Measurements from ENCODE around the gene CCDC106.

The CCDC106 gene

GRCh38 chr19:55647732-55648584, at the start of gene CCDC106:
TSS of gene CCDC106 (plus strand) at chr19:55648212. CDS start at chr19:55649047, 835 bp downstream.
- DNase-seq (ENCODE audit: low read depth), result peak; percentile 27

DNA sequence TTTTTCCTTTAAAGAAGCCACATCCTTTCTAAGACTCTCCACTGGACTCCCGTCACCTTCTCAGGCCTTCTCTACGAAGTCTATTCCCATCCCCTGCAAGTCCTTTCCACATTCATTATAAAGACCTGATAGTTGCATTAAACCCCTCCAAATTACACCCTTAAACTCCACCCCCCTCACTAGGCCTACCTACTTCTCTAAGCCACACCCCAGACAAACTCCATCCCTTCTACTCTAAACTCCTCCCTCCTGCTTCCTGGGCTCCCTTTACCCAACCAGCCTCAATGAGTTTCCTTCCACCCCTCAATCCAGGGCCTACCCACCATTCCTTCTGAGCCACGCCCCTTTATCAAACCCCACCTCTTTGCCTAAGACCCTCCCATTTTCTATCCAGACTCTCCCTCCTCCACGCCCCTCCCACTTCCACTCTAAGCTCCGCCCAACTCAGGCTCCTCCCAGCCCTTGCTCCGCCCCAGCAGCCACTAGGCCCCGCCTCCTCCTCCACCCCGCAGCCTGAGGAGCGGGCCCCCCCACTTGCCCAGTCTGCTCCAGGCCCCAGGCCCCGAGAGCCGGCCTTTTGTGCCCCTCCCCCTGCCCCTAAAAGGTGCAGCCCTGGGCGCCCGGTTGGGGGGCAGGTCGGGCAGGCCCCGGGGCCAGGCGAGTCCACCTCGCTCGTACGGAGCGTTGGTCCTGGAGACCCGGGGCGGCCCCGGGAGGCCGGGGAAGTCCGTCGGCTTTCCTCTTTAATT, 49.1 kb upstream of the CCDC106 start:
- peak; percentile 90 for DNase-seq (ENCODE audit: low read depth)

DNA sequence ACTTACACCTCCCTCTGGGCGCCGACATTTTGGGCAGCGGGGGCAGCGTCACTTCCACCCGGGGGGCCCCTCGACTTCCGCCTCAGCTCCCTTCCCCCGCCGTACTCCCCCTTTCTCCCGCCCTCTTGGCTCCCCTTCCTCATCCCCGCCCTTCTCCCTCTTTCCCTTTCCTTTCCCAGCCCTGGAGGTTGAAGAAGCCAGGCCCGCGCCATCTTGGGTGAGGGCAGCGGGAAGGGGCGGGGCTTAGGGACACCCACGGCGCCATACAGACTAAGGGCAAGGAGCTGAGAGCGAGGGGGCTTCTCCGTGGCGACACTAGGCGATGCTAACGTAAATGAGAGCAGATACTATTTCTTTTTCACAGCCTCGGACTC, 48.6 kb upstream of the CCDC106 start, which contains the start of gene FIZ1:
Gene FIZ1 (minus strand): TSS at position 50 of the 374 bp plus-strand sequence. CDS start 1,652 bp downstream, outside the sequence.
- DNase-seq (ENCODE audit: low read depth), result peak; percentile 95

DNA sequence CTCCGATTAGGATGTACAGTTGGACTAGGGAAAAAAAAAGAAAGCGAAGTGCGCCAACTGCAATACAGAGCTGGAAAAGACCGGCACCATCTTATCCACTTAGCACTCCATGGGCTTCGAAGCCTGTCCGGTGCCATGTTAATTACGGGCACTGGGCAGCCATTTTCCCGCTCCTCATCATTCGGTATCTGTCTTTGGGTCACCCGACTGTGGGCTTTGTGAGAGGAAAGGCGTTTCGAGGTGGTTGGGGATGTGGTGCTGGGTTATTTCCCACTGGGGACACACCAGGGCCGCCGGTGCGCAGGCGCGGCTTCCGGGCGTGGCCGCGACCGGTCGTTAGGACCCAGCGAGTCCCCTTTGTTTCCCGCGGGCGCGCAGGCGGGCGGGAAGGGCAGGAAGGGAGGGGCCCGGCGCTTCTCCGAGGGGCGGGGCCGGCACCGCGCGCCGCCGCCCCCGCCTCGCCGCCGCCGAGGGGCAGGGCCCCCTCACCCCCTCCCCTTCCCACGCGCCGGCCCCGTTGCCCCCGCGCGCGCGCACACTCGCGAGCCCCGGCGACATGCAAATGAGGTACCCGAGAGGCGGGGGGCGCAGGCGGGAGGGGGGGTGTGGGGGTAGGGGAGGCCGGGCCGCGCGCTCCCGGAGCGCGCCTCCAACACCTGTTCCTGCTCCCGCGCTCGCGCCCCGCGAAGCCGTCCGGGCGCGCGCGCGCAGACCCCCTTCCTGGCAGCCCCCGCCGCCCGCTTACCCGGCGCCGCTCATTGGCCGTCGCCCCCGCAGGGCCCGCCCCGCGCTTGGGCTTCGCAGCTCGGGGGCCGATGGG, 48.0 kb upstream of the CCDC106 start, which contains the start of gene ZNF524:
Gene ZNF524 (plus strand): TSS at position 447 of the 820 bp plus-strand sequence. CDS start 1,825 bp downstream, outside the sequence.
- DNase-seq (ENCODE audit: low read depth), result peak; percentile 81

DNA sequence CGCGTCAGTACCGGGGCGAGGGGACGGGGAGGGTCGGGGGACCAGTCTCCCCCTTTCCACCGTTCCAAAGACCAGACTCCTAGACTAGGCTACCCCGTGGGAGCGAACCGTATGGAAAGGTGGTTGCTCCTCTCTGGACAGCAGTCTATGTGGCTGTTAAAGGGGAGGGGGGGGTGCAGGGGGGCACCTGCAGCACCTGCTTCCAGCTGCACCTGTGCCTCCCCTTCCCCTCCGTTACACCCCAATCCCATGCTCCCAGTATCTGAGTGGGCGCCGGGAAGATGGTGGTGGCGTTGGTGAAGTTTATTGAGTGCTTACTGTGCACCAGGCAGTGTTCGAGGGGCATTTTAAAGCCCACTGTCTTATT, 47.4 kb upstream of the CCDC106 start:
- no peak for DNase-seq (ENCODE audit: low read depth)

GRCh38 chr19:55601084-55601483, 46.9 kb upstream of the CCDC106 start:
- no peak for DNase-seq (ENCODE audit: low read depth)

GRCh38 chr19:55602104-55603001, 45.7 kb upstream of the CCDC106 start:
- DNase-seq (ENCODE audit: low read depth), result no peak

DNA sequence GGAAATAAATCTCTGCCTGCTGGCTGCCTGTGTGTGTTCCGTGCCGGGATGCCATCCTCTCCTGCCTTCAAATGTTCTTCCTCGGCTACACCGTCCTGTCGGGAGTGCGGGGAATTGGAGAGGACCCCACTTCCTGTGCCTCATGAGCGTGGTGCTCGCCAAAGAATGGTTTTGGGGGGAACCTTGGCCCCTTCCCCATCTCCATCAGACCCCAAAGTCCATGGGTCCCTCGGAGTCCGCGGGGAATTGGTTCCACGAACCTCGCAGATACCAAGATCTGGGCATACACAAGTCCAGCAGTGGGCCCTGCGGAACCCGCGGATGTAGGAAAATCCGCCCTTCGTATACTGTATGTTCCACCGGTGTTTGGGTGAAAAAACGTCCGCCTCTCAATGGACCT, 44.9 kb upstream of the CCDC106 start:
- no peak for DNase-seq (ENCODE audit: low read depth)

DNA sequence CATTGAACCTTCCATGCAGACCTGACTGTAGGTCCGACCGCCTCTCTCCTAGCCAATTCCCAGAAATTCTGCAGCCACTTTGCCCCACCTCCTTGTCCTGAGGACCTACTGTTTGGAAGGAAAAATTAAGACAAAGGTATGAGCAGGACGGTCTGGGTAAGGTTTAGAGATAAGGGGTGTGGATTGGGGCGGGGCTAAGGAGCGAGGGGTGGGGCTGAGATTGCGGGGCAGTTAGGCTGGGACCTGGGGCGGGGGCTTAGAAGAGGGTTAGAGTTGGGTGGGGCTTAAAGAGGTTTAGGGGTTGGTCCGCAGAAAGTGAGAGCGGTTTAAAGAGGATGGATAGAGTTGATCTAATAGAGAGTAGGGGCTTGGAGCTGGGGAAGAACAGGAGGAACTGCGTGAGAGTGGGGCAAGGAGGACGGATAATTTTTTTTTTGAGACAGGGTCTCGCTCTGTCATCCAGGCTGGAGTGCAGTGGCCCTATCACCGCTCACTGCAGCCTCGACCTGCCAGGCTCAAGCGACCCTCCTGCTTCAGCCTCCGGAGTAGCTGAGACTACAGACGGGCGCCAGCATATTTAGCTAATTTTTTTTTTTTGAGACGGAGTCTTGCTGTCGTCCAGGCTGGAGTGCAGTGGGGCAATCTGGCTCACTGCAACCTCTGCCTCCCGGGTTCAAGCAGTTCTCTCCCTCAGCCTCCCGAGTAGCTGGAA, 44.3 kb upstream of the CCDC106 start:
- DNase-seq (ENCODE audit: low read depth), result no peak

DNA sequence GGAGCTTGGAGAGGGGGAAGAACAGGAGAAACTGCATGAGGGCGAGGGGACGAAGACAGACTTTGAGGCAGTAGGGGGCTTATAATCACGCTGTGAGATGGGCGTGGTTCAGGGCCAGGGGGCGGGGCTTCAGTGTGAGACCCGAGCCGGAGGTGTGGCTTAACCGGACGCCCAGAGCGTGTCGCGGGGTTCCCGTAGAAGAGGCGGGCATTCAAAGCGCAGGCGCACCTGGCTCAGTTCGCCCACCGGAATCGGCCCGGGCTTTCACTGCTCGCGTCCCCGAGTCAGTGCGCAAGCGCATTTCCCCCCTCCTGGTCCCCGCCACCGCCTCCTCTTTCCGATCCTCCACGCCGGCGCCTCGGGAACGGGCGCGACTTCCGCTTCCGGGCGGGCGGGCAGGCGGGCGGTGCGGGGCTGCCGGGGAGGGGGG, 42.8 kb upstream of the CCDC106 start:
- DNase-seq (ENCODE audit: low read depth), result peak; percentile 99

- peak; percentile 57 for DNase-seq (ENCODE audit: low read depth)
These were observed 42.2 kb upstream of the CCDC106 start, which contains the start of gene ZNF865 for GRCh38 chr19:55605637-55606470. TSS of gene ZNF865 (plus strand) at chr19:55605647. CDS start at chr19:55613619, 7,972 bp downstream.

- DNase-seq (ENCODE audit: low read depth), result no peak
These were observed 41.6 kb upstream of the CCDC106 start for GRCh38 chr19:55606471-55606787.

DNA sequence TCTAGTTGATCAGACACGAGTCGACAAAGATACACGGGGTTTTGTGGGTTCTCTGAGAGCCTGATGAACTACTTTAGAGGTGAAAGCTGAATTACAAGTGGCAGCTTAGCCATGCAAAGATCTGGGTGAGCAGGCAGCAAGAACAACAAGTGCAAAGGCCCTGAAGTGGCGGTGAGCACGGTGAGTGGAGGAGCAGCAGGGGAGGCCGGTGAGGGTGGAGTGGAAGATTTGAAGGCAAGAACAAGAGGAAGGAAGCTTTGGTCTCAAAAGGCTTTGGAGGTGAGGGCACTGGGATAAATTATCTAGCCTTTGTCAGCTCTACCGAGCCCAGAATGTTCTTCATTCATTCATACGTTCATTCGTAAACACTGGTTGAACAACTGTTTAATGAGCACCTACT, 41.2 kb upstream of the CCDC106 start:
- no peak for DNase-seq (ENCODE audit: low read depth)

DNA sequence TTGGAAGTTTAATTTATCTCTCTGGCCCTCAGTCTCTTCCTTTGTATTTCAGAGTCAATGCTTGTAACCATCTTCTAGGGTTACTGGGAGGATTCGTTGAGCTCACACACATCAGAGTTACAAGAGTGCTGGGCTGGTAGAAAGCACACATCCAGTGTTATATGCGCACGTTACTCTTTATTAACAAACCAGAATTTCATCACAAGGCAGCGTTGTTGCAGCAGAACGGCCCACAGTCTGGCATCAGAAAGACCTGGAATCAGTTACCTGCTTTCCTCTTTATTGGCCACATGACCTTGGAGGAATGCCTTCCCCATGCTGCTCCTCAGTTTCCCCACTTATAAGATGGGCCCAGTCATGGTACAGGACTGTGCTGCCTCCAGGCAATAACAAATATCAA, 38.7 kb upstream of the CCDC106 start:
- no peak for DNase-seq (ENCODE audit: low read depth)

DNA sequence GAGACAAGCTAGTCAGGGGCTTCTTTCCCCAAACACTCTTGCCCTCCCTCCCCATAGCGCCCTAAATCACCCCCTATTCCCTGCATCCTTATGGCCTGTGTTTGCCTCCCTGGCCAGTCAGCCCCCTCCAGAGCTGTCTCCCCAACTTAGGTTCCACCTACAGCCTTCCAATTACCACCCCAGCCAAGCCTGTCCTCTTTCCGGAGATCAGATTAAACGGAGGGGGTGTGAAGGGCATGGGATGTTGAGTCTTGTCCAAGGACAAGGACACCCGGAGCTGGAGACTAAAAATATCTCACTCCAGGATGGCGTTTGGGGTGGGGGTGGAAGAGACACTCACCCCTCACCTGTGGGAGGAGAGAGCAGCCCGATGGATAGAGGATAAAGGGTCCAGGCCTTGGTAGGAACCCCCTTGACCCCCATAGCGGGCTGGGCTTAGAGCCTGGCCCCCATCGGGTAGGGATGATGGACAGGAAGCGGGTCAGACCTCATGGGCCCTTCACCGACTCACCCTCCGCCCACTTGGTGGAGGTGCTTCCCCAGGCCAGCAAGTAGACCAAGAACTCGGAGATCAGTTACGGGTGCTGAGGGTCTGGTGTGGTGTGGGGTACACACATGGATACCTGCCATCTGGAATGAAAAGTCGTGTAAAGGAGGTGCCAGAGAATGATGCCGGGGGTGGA, 36.6 kb upstream of the CCDC106 start:
- DNase-seq (ENCODE audit: low read depth), result no peak

- no peak for DNase-seq (ENCODE audit: low read depth)
These were observed 35.9 kb upstream of the CCDC106 start for GRCh38 chr19:55611983-55612645.

GRCh38 chr19:55613396-55613795, 34.6 kb upstream of the CCDC106 start:
- no peak for DNase-seq (ENCODE audit: low read depth)

DNA sequence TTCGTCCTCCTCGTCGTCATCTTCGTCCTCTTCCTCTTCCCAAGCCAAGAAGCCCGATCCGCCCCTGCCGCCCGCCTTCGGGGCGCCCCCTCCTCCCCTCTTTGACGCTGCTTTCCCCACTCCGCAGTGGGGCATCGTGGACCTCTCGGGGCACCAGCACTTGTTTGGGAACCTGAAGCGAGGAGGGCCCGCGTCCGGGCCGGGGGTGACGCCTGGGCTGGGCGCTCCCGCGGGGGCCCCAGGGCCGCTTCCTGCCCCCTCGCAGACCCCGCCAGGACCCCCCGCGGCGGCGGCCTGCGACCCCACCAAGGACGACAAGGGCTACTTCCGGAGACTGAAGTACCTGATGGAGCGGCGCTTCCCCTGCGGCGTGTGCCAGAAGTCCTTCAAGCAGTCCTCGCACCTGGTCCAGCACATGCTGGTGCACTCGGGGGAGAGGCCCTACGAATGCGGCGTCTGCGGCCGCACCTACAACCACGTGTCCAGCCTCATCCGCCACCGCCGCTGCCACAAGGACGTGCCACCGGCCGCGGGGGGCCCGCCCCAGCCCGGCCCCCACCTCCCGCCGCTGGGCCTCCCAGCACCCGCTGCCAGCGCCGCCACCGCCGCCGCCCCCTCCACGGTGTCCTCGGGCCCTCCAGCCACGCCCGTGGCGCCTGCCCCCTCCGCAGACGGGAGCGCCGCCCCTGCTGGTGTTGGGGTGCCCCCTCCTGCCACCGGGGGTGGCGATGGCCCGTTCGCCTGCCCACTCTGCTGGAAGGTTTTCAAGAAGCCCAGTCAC, 33.9 kb upstream of the CCDC106 start:
- no peak for DNase-seq (ENCODE audit: low read depth)
